ENCODE measurements around the gene NEU1.

- TF ChIP-seq CTCF (IDR thresholded peaks at IDR 0.05) = no peak
- TF ChIP-seq POLR2A (IDR thresholded peaks at IDR 0.05) = no peak
Observed at GRCh38 chr6:31896493-31896855, 33.9 kb upstream of the NEU1 start.

Data from ovary (tissue), 3 donors.